GM18907 (cell line): Measurements from ENCODE around the gene CCDC88C.
A peak's percentile ranks its signal among the peaks of the same experiment; 100 is the strongest.

Experiments
- ATAC-seq: cut with Tn5 transposase; IDR thresholded peaks from one replicate; pipeline ENCODE4 v1.9.1; 2021; ENCODE audit warnings: mild to moderate bottlenecking, moderate library complexity; ENCODE audit not compliant: unreplicated experiment

Gene CCDC88C

DNA sequence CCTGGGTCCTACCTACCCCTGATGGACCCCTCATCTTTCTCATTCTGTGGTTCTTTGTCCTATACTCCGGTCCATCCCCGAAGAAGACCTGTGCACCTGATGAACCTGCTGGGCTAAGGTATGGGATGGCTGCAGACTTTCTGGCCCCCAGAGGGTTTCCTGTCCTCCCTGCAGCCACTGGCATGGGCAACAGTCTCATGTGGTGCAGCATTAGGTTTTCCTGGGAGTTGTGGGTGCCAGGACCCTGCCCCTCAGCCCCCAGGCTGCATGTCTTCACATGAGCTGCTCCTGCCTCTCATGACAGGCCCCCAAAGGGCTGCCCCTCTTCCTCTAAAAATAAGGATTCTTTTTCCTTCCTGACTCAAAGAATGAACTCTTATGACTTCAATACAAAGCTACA lies 100.9 kb downstream of the CCDC88C start:
- ATAC-seq, result no peak

DNA sequence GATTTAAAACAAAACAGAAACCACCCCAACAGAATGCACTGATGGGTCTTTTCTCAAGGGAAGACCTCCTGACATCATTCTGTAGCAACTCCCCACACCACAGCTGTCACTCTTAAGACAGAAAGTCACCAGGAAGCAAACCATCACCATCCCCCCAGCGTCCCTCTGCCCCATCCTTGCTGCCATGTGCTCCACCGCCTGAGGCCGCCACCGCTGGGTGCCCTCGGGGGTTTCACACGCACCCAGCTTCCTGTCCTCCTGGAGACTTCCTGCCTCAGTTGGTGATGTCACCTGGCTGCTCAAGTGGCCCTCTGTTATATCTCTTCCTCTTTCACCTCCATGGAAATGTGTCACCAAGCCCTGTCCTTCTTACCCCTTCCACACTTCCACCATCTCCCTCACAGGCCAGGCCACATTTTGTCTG lies 101.8 kb downstream of the CCDC88C start:
- peak; percentile 86 for ATAC-seq

GRCh38 chr14:91313852-91314251 lies 103.8 kb downstream of the CCDC88C start:
- no peak for ATAC-seq

DNA sequence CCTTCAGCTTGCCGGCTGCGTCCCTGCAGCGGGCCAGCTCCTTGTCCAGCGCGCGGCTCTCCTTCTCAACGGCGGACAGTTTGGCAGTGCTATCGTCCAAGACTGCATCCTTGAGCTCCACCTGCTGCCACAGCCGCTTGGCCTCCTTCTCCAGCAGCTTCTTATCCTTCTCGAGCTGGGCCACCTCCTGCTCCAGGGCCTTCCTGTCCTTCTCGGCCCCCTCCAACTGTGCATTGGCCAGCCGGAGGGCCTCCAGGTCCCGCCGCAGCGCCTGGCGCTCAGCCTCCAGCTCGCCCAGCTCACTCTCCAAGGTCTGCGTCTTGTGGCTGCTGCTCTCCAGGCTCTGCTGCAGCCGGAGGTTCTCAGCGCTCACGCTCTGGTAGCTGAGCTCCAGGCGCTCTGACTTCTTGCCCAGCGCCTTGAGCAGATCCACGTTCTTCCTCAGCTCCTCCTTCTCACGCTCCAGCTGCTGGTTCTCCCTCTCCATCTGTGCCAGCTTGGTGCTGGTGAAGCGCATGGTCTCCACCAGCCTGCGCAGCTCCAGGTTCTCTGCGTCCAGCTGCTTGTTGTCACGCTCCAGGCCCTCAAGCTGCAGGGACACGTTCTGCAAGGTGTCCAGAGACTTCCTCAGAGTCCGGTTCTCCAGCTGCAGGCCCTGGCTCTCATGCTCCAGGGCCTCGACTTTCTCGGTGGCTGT lies 104.3 kb downstream of the CCDC88C start:
- ATAC-seq, result no peak

DNA sequence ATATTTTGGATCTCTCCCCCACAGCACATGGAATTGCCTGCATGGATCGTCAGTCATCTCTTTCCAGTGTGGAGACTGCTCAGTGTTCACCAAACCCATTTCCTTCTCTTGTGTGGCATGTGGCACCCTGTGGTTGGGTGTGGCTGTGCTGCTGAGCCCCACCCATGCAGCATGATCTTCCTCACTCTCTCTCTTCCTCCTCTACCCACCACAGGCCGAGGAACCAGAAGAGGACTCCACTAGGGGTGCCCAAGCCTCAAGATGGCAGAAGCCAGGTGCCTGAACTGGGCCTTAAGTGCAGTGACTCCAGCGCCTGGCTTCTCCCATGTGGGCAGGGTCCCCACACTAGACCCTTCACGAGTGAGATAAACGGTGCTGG lies 106.3 kb downstream of the CCDC88C start:
- no peak for ATAC-seq

GRCh38 chr14:91310606-91311283 lies 106.9 kb downstream of the CCDC88C start:
- ATAC-seq, result no peak

GRCh38 chr14:91309756-91310280 lies 107.8 kb downstream of the CCDC88C start:
- no peak for ATAC-seq

DNA sequence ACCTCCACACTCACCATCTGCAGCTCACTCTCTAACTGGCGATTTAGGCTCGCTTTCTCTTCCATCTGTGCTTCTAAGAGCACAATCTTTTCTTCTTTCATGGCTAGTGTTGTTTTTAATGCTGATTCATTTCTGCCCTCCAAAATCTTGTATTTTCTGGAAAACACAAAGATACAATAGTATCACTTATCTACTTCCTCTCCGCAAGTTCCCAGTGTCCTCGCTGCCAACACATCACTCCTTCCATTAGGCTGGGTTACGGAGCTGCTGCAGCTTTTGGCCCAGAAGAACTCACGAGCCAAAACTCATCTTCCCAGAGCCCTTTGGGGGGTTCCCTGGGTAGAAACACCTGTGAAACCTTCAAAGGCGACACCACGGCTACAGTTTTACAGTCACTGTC lies 109.3 kb downstream of the CCDC88C start:
- ATAC-seq, result no peak

GRCh38 chr14:91307652-91308051 lies 110.0 kb downstream of the CCDC88C start:
- ATAC-seq, result no peak

GRCh38 chr14:91307046-91307445 lies 110.6 kb downstream of the CCDC88C start:
- no peak for ATAC-seq

DNA sequence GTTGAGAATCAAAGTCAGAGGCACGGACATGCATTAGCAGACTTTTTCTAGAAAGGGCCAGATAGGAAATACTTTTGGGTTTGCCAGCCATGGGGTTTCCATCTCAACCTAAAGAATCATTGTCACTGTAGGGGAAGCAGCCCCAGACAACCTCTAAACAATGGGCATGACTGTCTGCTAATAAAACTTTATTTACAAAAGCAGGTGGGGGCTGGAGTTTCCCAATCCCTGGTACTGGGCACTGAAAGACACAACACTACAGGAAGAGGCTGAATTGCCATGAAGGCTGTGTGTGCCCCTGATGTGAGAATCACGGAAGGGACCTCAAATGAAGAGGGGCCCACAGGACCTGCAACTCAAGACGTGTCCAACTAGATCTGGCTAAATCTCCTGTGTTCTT lies 111.1 kb downstream of the CCDC88C start:
- ATAC-seq, result no peak

GRCh38 chr14:91305650-91306431 lies 111.8 kb downstream of the CCDC88C start:
- ATAC-seq, result no peak

DNA sequence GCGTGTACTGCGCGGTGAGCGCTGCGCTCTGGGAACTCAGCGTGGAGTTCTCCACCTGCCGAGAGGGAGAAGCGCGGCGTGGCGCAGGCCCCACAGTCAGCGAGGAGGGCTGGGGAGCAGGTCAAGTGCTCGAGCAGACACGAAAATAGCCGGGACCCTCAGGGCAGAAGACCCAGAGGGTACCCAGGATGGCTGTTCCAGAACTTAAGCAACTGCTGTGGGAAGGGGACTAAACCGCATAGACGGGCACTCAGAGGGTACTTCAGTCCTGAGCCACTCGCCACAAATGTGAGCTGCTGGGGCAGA lies 113.7 kb downstream of the CCDC88C start:
- ATAC-seq, result no peak

DNA sequence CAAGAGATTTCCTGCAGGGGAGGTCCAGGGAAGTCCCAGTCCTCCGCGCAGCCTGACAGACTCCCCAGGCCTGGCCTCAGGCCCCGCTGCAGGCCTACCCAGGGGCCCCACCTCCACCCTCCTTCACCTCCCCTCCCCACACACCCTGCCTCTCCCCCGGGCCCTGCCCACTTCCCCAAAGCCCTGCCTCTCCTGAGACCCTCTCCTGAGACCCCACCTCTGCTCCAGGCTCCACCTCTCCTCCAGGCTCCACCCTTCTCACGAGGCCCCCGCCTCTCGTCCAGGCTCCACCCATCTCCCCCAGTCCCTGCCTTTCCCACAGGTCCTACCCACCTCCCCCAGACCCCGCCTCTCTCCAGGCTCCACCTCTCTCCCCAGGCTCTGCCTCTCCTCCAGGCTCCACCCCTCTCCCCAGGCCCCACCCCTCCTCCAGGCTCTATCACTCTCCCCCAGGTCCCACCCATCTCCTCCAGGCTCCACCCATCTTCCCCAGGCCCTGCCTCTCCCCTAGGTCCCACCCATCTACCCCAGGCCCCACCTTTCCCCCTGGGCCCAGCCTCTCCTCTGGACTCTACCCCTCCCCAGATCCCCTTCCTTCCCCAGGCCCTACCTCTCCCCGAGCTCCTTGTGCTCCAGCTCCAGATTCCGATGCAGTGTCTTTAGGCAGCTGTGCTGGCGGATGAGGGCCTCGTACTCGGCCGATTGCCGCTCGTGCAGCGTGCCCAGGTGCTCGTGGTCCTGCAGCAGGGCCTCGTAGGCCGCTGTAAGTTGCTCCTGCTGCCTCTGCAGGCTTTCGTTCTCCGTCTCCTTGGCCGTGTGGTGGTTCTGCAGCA lies 114.3 kb downstream of the CCDC88C start:
- peak; percentile 55 for ATAC-seq

GRCh38 chr14:91302391-91302790 lies 115.2 kb downstream of the CCDC88C start:
- no peak for ATAC-seq

- no peak for ATAC-seq
These were observed 116.7 kb downstream of the CCDC88C start for GRCh38 chr14:91300957-91301356.

DNA sequence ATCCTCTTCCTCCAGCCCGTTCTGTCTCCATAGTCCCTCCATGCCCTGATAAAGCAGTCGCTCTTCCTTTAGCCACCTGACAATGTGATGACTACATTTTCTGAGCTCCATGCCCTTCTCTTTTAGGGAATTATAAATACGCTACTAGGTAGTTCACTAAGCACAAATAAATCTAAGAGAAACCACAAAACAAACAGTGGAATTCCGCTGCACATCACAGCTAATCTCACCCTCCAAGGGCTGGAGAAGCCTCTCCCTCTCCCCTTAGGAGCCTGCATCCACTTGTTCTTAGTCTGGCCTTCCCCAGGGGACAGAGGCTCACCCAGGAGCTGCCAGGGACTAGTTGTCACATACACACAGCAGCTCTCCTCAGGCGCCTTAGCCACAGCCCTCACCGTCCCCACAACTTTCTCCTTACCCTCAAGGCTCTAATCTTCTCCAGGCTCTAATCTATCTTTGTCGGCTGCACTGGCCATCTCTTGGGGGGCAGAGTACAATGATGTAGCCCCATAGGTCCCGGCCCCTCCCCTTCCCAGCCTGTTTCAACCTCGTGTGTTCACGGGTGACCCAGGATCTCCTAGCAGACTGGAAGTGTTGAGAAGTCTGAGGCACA lies 117.2 kb downstream of the CCDC88C start:
- no peak for ATAC-seq

DNA sequence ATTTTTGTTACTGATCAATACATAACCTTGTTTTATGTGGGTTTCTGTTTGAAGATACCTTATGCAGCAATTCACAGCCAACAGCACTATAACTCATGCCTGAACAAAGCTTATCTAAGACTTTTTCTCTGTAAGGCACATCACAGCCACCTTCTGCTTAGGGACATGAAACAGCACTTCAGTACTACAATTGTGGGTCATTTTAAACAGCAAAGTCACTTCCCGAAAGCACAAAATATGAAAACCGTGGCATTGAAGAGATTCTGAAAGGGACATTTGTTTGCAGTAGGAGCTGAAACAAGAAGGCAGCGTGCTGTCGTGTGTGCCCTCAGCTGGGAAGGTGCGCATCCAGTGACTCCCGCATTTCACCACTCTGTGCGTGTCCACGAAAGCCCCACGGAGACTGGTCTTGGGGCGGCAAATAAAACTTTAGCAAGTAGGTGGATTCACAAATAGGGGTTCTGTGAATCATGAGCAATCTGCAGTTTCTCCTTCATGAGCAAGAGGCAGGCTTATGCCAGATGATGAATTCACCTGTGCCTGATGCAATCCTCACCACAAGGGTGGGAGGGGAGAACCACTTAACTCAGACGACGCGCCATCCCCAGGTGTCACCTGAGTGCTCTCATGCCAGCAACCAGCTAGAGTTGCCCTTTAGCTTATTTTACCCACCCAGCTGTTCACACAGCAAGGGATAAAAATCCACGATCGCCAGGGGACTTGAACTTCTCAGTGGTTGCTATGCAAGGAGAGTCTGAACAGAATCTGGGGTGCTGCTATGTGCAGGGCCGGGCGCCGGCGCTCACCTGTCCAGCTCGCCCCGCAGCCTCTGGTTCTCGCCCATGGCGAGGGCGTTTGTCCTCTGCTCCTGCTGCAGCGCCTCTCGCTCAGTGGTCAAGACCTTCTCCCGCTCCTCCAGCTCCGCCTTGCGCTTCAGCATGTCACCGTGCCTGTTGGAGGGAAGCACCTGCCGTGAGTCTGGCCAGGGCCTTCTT lies 118.2 kb downstream of the CCDC88C start:
- no peak for ATAC-seq

- ATAC-seq, result no peak
These were observed 119.0 kb downstream of the CCDC88C start for GRCh38 chr14:91298576-91298975.
